ENCODE data around the gene LANCL2. TPM values are rescaled to one million over a fixed set of nuclear protein-coding genes. Genes with fewer than 3 reads are reported as not detected.
A peak's percentile ranks its signal among the peaks of the same experiment; 100 is the strongest.
"Not testable (repeated sequence)": the region's sequence is repeated elsewhere in the genome, so short reads cannot be mapped to it uniquely, and the experiment has no call there.

Gene LANCL2
- total RNA-seq, 2 experiments from 2014 or later: 18.3 to 19.1 TPM

- Mint-ChIP-seq H3K36me3 (no peaks in the 10 kb centered on the region), H3K27ac (no peak overlapping the region), H3K4me3 (no peak overlapping the region), H3K4me1 (peaks cover 5% of the 10 kb centered on the region), H3K27me3 (peaks cover 47% of the 10 kb centered on the region), H3K9me3 (no peaks in the 10 kb centered on the region)
- DNase-seq: no peak
Measured at GRCh38 chr7:55348502-55348901, 16.6 kb upstream of the LANCL2 start.

- Mint-ChIP-seq H3K9me3 (no peaks in the 10 kb centered on the region), H3K27ac (no peak overlapping the region), H3K36me3 (no peaks in the 10 kb centered on the region), H3K4me1 (peaks cover 5% of the 10 kb centered on the region), H3K27me3 (peaks cover 44% of the 10 kb centered on the region), H3K4me3 (no peak overlapping the region)
- no peak for DNase-seq
Measured at GRCh38 chr7:55349121-55349520, 16.0 kb upstream of the LANCL2 start.

GRCh38 chr7:55350281-55350680, 14.9 kb upstream of the LANCL2 start:
- Mint-ChIP-seq H3K27me3 (peaks cover 44% of the 10 kb centered on the region), H3K36me3 (no peaks in the 10 kb centered on the region), H3K9me3 (no peaks in the 10 kb centered on the region), H3K4me3 (no peak overlapping the region), H3K27ac (no peak overlapping the region), H3K4me1 (peaks cover 5% of the 10 kb centered on the region)
- DNase-seq: no peak

- DNase-seq: no peak
- Mint-ChIP-seq H3K4me1 (peaks cover 5% of the 10 kb centered on the region), H3K27ac (no peak overlapping the region), H3K36me3 (no peaks in the 10 kb centered on the region), H3K27me3 (peaks cover 35% of the 10 kb centered on the region), H3K4me3 (no peak overlapping the region), H3K9me3 (no peaks in the 10 kb centered on the region)
Measured at GRCh38 chr7:55351263-55351662, 13.9 kb upstream of the LANCL2 start.

GRCh38 chr7:55352947-55353273, 12.2 kb upstream of the LANCL2 start:
- H3K36me3 Mint-ChIP-seq, H3K4me1 Mint-ChIP-seq, DNase-seq: not testable (repeated sequence)

GRCh38 chr7:55360486-55360885, 4.7 kb upstream of the LANCL2 start:
- Mint-ChIP-seq H3K27ac (no peak overlapping the region), H3K36me3 (no peaks in the 10 kb centered on the region), H3K9me3 (no peaks in the 10 kb centered on the region), H3K27me3 (peaks cover 12% of the 10 kb centered on the region), H3K4me3 (no peak overlapping the region), H3K4me1 (peaks cover 7% of the 10 kb centered on the region)
- no peak for DNase-seq

More at GRCh38 chr7:55352947-55353273, 12.2 kb upstream of the LANCL2 start:
- peaks cover 30% of the 10 kb centered on the region for H3K27me3 Mint-ChIP-seq
- H3K4me3 Mint-ChIP-seq, H3K27ac Mint-ChIP-seq, H3K9me3 Mint-ChIP-seq: not testable (repeated sequence)

GRCh38 chr7:55361560-55361959, 3.6 kb upstream of the LANCL2 start:
- peaks cover 12% of the 10 kb centered on the region for H3K27me3 Mint-ChIP-seq
- peaks cover 2% of the 10 kb centered on the region for H3K36me3 Mint-ChIP-seq
- no peak overlapping the region for H3K27ac Mint-ChIP-seq
- no peaks in the 10 kb centered on the region for H3K9me3 Mint-ChIP-seq
- no peak overlapping the region for H3K4me3 Mint-ChIP-seq
- no peak for DNase-seq
- peaks cover 7% of the 10 kb centered on the region for H3K4me1 Mint-ChIP-seq

GRCh38 chr7:55362927-55363326, 2.2 kb upstream of the LANCL2 start:
- Mint-ChIP-seq H3K27ac (no peak overlapping the region), H3K4me1 (peaks cover 18% of the 10 kb centered on the region), H3K4me3 (no peak overlapping the region), H3K36me3 (peaks cover 14% of the 10 kb centered on the region), H3K27me3 (peaks cover 12% of the 10 kb centered on the region), H3K9me3 (no peaks in the 10 kb centered on the region)
- no peak for DNase-seq

GRCh38 chr7:55363386-55364170, 1.6 kb upstream of the LANCL2 start:
- DNase-seq: no peak
- Mint-ChIP-seq H3K36me3 (peaks cover 20% of the 10 kb centered on the region), H3K9me3 (no peaks in the 10 kb centered on the region), H3K27me3 (peaks cover 12% of the 10 kb centered on the region), H3K27ac (no peak overlapping the region), H3K4me1 (peaks cover 25% of the 10 kb centered on the region), H3K4me3 (no peak overlapping the region)

- H3K4me1 Mint-ChIP-seq: peaks cover 27% of the 10 kb centered on the region
- peak; percentile 97 for DNase-seq
- H3K4me3 Mint-ChIP-seq: peak overlapping the region; percentile 96
- H3K9me3 Mint-ChIP-seq: no peaks in the 10 kb centered on the region
- peaks cover 23% of the 10 kb centered on the region for H3K36me3 Mint-ChIP-seq
- H3K27ac Mint-ChIP-seq: peak overlapping the region; percentile 96
- H3K27me3 Mint-ChIP-seq: no peaks in the 10 kb centered on the region
Measured at GRCh38 chr7:55365675-55366460, 731 bp downstream of the LANCL2 start.

GRCh38 chr7:55366461-55367070, 1.4 kb downstream of the LANCL2 start:
- H3K4me3 Mint-ChIP-seq: peak overlapping the region; percentile 96
- H3K9me3 Mint-ChIP-seq: no peaks in the 10 kb centered on the region
- DNase-seq: peak; percentile 13
- peak overlapping the region; percentile 96 for H3K27ac Mint-ChIP-seq
- peaks cover 29% of the 10 kb centered on the region for H3K4me1 Mint-ChIP-seq
- no peaks in the 10 kb centered on the region for H3K27me3 Mint-ChIP-seq
- peaks cover 23% of the 10 kb centered on the region for H3K36me3 Mint-ChIP-seq

- no peak for DNase-seq
- no peaks in the 10 kb centered on the region for H3K9me3 Mint-ChIP-seq
- H3K36me3 Mint-ChIP-seq: peaks cover 23% of the 10 kb centered on the region
- peak overlapping the region; percentile 96 for H3K27ac Mint-ChIP-seq
- no peaks in the 10 kb centered on the region for H3K27me3 Mint-ChIP-seq
- H3K4me3 Mint-ChIP-seq: peak overlapping the region; percentile 96
- peaks cover 29% of the 10 kb centered on the region for H3K4me1 Mint-ChIP-seq
Measured at GRCh38 chr7:55367283-55367840, 2.2 kb downstream of the LANCL2 start.

- Mint-ChIP-seq H3K36me3 (peaks cover 23% of the 10 kb centered on the region), H3K4me1 (peaks cover 25% of the 10 kb centered on the region), H3K27ac (no peak overlapping the region), H3K27me3 (no peaks in the 10 kb centered on the region), H3K9me3 (no peaks in the 10 kb centered on the region), H3K4me3 (no peak overlapping the region)
- DNase-seq: no peak
Measured at GRCh38 chr7:55369427-55370400, 4.6 kb downstream of the LANCL2 start.

GRCh38 chr7:55374213-55374612, 9.1 kb downstream of the LANCL2 start:
- Mint-ChIP-seq H3K4me3 (no peak overlapping the region), H3K4me1 (peaks cover 2% of the 10 kb centered on the region), H3K27me3 (no peaks in the 10 kb centered on the region), H3K36me3 (no peaks in the 10 kb centered on the region), H3K9me3 (no peaks in the 10 kb centered on the region), H3K27ac (no peak overlapping the region)
- DNase-seq: no peak

All from activated naive CD8-positive, alpha-beta T cell treated with anti-CD3 and anti-CD28 coated beads for 36 hours (primary cell).